Measurements from ENCODE around the gene DNMT1. TPM values are rescaled to one million over a fixed set of nuclear protein-coding genes. Genes with fewer than 3 reads are reported as not detected.
"Not testable (repeated sequence)": the region's sequence is repeated elsewhere in the genome, so short reads cannot be mapped to it uniquely, and the experiment has no call there.

The DNMT1 gene
- total RNA-seq, 1 experiment from 2014 or later, result 210 TPM

GRCh38 chr19:10180024-10180423, 14.7 kb downstream of the DNMT1 start:
- ATAC-seq; H3K27ac Mint-ChIP-seq; H3K9me3 Mint-ChIP-seq; H3K4me3 Mint-ChIP-seq; DNase-seq (ENCODE audit: low spot score); CTCF ChIA-PET; H3K4me1 Mint-ChIP-seq; H3K27me3 Mint-ChIP-seq (ENCODE audit: low read depth): not testable (repeated sequence)
- POLR2A ChIA-PET, result interaction anchor here (0.6 kb wide), 1 partner anchor 145 kb away, joined by 3 read pairs; no protein-coding TSS in a partner anchor
- peaks cover 44% of the 10 kb centered on the region for H3K36me3 Mint-ChIP-seq
- TF ChIP-seq ZNF121 (CRISPR knock-in tag; IDR thresholded peaks at IDR 0.05), result peak; percentile 84

- no peaks in the 10 kb centered on the region for H3K27me3 Mint-ChIP-seq (ENCODE audit: low read depth)
- TF ChIP-seq, protein P1, sequence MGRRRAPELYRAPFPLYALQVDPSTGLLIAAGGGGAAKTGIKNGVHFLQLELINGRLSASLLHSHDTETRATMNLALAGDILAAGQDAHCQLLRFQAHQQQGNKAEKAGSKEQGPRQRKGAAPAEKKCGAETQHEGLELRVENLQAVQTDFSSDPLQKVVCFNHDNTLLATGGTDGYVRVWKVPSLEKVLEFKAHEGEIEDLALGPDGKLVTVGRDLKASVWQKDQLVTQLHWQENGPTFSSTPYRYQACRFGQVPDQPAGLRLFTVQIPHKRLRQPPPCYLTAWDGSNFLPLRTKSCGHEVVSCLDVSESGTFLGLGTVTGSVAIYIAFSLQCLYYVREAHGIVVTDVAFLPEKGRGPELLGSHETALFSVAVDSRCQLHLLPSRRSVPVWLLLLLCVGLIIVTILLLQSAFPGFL (CRISPR knock-in tag; IDR thresholded peaks at IDR 0.05; ENCODE audit: borderline replicate concordance), result no peak
- no peak for TF ChIP-seq RELA (CRISPR knock-in tag; IDR thresholded peaks at IDR 0.05; ENCODE audit: borderline replicate concordance)
- TF ChIP-seq, protein P2, sequence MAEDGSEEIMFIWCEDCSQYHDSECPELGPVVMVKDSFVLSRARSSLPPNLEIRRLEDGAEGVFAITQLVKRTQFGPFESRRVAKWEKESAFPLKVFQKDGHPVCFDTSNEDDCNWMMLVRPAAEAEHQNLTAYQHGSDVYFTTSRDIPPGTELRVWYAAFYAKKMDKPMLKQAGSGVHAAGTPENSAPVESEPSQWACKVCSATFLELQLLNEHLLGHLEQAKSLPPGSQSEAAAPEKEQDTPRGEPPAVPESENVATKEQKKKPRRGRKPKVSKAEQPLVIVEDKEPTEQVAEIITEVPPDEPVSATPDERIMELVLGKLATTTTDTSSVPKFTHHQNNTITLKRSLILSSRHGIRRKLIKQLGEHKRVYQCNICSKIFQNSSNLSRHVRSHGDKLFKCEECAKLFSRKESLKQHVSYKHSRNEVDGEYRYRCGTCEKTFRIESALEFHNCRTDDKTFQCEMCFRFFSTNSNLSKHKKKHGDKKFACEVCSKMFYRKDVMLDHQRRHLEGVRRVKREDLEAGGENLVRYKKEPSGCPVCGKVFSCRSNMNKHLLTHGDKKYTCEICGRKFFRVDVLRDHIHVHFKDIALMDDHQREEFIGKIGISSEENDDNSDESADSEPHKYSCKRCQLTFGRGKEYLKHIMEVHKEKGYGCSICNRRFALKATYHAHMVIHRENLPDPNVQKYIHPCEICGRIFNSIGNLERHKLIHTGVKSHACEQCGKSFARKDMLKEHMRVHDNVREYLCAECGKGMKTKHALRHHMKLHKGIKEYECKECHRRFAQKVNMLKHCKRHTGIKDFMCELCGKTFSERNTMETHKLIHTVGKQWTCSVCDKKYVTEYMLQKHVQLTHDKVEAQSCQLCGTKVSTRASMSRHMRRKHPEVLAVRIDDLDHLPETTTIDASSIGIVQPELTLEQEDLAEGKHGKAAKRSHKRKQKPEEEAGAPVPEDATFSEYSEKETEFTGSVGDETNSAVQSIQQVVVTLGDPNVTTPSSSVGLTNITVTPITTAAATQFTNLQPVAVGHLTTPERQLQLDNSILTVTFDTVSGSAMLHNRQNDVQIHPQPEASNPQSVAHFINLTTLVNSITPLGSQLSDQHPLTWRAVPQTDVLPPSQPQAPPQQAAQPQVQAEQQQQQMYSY (CRISPR knock-in tag; IDR thresholded peaks at IDR 0.05), result no peak
- no peak for TF ChIP-seq SMAD4 (CRISPR knock-in tag; IDR thresholded peaks at IDR 0.05)
- TF ChIP-seq ZNF423 (CRISPR knock-in tag; IDR thresholded peaks at IDR 0.05), result no peak
- no peak for TF ChIP-seq E2F4 (CRISPR knock-in tag; IDR thresholded peaks at IDR 0.05; ENCODE audit: borderline replicate concordance, low read depth)
- TF ChIP-seq, protein P3, sequence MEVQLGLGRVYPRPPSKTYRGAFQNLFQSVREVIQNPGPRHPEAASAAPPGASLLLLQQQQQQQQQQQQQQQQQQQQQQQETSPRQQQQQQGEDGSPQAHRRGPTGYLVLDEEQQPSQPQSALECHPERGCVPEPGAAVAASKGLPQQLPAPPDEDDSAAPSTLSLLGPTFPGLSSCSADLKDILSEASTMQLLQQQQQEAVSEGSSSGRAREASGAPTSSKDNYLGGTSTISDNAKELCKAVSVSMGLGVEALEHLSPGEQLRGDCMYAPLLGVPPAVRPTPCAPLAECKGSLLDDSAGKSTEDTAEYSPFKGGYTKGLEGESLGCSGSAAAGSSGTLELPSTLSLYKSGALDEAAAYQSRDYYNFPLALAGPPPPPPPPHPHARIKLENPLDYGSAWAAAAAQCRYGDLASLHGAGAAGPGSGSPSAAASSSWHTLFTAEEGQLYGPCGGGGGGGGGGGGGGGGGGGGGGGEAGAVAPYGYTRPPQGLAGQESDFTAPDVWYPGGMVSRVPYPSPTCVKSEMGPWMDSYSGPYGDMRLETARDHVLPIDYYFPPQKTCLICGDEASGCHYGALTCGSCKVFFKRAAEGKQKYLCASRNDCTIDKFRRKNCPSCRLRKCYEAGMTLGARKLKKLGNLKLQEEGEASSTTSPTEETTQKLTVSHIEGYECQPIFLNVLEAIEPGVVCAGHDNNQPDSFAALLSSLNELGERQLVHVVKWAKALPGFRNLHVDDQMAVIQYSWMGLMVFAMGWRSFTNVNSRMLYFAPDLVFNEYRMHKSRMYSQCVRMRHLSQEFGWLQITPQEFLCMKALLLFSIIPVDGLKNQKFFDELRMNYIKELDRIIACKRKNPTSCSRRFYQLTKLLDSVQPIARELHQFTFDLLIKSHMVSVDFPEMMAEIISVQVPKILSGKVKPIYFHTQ (CRISPR knock-in tag; IDR thresholded peaks at IDR 0.05), result no peak
- TF ChIP-seq NFATC4 (CRISPR knock-in tag; IDR thresholded peaks at IDR 0.05), result no peak
- TF ChIP-seq FOXP1 (CRISPR knock-in tag; IDR thresholded peaks at IDR 0.05; ENCODE audit: borderline replicate concordance), result no peak
- TF ChIP-seq TEAD4 (CRISPR knock-in tag; IDR thresholded peaks at IDR 0.05), result no peak
- TF ChIP-seq MLX (CRISPR knock-in tag; IDR thresholded peaks at IDR 0.05), result no peak
- ChIA-PET CTCF (no interaction called here), POLR2A (no interaction called here)
- no peak overlapping the region for H3K27ac Mint-ChIP-seq
- DNase-seq (ENCODE audit: low spot score) (no peak), ATAC-seq (no peak)
- H3K36me3 Mint-ChIP-seq, result peaks cover 68% of the 10 kb centered on the region
- H3K4me3 Mint-ChIP-seq, result no peak overlapping the region
- H3K4me1 Mint-ChIP-seq, result no peaks in the 10 kb centered on the region
- no peaks in the 10 kb centered on the region for H3K9me3 Mint-ChIP-seq
Observed at GRCh38 chr19:10173527-10173926, 21.2 kb downstream of the DNMT1 start.

DNA sequence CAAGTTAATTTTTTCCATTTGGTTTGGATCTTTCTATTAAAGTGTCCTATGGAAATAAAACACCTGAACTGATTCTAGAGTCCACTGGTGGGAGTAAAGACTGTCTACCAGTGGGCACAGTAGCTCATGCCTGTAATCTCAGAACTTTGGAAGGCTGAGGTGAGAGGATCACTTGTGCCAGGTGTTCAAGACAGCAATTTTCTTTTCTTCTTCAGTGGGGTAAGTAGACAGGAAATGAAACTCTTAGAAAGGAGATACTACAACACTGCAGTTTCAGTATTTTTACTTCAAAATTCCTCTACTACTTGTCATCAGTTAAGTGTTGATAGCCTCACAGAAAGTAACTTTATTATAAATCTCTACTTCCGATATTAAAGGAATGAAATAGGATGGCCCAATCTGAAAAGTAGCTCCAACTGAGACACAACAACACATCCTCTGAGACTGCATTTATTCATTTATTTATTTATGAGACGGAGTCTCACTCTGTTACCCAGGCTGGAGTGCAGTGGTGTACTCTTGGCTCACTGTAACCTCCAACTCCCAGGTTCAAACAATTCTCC, 26.3 kb downstream of the DNMT1 start:
- Mint-ChIP-seq H3K4me1 (no peaks in the 10 kb centered on the region), H3K4me3 (no peak overlapping the region), H3K9me3 (no peaks in the 10 kb centered on the region), H3K27me3 (ENCODE audit: low read depth) (no peaks in the 10 kb centered on the region), H3K27ac (no peak overlapping the region), H3K36me3 (peaks cover 64% of the 10 kb centered on the region)
- no peak for DNase-seq (ENCODE audit: low spot score)
- ChIA-PET POLR2A (no interaction called here), CTCF (interaction anchor here (1.0 to 1.4 kb wide), 2 partner anchors 51 to 90 kb away, joined by 4 read pairs; no protein-coding TSS in a partner anchor)
- no peak for ATAC-seq
- TF ChIP-seq ZNF317 (CRISPR knock-in tag; IDR thresholded peaks at IDR 0.05; ENCODE audit: borderline replicate concordance, low read depth) (no peak), ELF4 (CRISPR knock-in tag; IDR thresholded peaks at IDR 0.05; ENCODE audit: low read depth) (no peak), SOX15 (CRISPR knock-in tag; IDR thresholded peaks at IDR 0.05) (no peak), ATF1 (CRISPR knock-in tag; IDR thresholded peaks at IDR 0.05) (no peak)
- TF ChIP-seq, protein P4, sequence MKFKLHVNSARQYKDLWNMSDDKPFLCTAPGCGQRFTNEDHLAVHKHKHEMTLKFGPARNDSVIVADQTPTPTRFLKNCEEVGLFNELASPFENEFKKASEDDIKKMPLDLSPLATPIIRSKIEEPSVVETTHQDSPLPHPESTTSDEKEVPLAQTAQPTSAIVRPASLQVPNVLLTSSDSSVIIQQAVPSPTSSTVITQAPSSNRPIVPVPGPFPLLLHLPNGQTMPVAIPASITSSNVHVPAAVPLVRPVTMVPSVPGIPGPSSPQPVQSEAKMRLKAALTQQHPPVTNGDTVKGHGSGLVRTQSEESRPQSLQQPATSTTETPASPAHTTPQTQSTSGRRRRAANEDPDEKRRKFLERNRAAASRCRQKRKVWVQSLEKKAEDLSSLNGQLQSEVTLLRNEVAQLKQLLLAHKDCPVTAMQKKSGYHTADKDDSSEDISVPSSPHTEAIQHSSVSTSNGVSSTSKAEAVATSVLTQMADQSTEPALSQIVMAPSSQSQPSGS (CRISPR knock-in tag; IDR thresholded peaks at IDR 0.05; ENCODE audit: borderline replicate concordance, low read depth), result no peak

Measured in WTC11 (cell line).